ENCODE results near the gene FOXO3. TPM values are rescaled to one million over a fixed set of nuclear protein-coding genes. Genes with fewer than 3 reads are reported as not detected.

FOXO3 gene
- total RNA-seq, 2 experiments from 2014 or later = 19.1 to 19.3 TPM

DNA sequence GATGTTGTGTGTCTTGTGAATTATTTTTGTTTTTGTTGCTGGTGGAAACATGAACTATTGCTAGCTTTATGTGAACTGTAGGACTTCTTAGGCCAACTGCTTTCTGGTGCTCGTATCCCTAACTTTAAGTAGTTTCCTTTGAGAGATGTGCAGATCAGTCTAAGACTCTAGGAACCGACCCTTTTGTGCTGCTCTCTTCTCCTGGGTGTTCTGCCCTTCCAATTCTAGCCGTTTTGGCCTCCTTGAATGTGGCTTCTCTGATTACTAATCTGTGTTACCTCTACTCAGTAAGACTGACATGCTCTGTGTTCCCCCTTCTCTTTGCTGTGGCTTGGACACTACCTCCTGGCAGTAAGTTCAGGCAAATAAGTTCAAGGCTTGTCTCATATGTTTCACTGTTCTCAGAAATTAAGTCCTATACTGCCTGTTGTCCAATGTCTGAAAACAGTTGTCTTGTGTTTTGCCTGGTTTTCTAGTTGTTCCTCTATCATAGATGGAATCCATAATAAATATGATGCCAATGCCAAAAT is 58.0 kb downstream of the FOXO3 start:
- Mint-ChIP-seq H3K27ac (no peak overlapping the region), H3K9me3 (no peaks in the 10 kb centered on the region), H3K4me3 (no peak overlapping the region), H3K27me3 (no peaks in the 10 kb centered on the region), H3K4me1 (peaks cover 26% of the 10 kb centered on the region), H3K36me3 (ENCODE audit: low read depth) (peaks cover 6% of the 10 kb centered on the region)
- CTCF ChIA-PET = no interaction called here
- DNase-seq = no peak
- POLR2A ChIA-PET = no interaction called here

DNA sequence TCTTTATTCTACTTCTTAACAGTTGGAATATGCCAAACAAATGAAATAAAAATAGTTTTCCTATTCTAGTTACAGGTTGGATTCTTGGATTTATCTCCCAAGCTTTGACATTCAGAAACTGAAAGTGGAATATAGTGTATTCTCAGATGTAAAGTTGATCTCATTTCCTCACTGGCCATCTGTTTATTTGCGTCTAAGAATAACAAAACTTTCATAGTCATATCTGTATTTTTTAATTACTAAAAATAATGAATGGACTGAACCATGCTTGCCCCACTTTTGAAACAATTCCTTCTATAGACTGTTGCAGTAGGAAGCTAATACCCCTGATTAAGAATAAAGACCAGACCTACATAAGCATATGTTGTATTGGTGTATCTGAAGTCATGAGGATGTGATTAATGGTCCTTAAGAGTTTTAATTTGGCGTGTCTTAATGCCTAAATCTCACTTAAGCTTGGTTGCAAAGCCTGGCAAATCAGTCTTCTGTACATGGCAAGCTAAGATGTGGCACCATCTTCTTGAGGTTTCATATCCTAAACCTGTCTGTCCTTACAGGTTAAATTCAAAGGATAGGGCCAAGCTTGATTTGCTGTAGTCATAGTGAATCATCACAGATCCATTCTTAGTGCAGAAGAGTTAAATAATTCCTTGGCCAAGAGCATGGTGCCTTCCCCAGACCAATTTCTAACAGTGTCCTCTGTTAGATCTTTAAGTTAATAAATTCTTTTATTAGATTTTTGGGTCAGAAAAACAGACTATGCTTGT is 58.9 kb downstream of the FOXO3 start:
- POLR2A ChIA-PET = no interaction called here
- peaks cover 26% of the 10 kb centered on the region for H3K4me1 Mint-ChIP-seq

DNA sequence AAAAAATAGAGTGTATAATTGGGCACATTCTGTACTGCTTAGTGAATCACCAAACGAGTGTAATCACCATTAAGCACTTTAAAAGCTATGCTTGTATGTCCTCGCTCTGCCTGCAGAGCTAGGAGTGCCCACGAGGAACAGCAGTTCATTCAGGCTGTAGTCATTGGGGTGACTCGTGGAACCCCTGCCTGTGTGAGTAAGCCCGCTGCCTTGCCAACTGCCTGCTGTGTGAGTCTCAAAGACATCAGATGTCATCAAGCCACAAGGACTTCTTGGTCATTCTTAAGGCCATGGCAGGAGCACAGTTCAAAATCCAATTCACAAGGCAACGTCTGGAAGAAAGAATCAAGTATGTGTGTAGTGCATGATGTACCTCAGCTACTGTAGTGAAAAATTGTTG is 60.4 kb downstream of the FOXO3 start:
- Mint-ChIP-seq H3K27ac (no peak overlapping the region), H3K4me1 (peaks cover 26% of the 10 kb centered on the region), H3K9me3 (no peaks in the 10 kb centered on the region), H3K4me3 (no peak overlapping the region), H3K27me3 (no peaks in the 10 kb centered on the region), H3K36me3 (ENCODE audit: low read depth) (peaks cover 6% of the 10 kb centered on the region)
- ChIA-PET POLR2A (interaction anchor here (1.3 kb wide), 1 partner anchor 48 kb away, joined by 3 read pairs; no protein-coding TSS in a partner anchor), CTCF (no interaction called here)
- DNase-seq = no peak

More for the DNA sequence above, 58.9 kb downstream of the FOXO3 start:
- Mint-ChIP-seq H3K27me3 (no peaks in the 10 kb centered on the region), H3K4me3 (no peak overlapping the region), H3K36me3 (ENCODE audit: low read depth) (peaks cover 6% of the 10 kb centered on the region), H3K27ac (no peak overlapping the region), H3K9me3 (no peaks in the 10 kb centered on the region)
- DNase-seq = no peak
- CTCF ChIA-PET = no interaction called here

DNA sequence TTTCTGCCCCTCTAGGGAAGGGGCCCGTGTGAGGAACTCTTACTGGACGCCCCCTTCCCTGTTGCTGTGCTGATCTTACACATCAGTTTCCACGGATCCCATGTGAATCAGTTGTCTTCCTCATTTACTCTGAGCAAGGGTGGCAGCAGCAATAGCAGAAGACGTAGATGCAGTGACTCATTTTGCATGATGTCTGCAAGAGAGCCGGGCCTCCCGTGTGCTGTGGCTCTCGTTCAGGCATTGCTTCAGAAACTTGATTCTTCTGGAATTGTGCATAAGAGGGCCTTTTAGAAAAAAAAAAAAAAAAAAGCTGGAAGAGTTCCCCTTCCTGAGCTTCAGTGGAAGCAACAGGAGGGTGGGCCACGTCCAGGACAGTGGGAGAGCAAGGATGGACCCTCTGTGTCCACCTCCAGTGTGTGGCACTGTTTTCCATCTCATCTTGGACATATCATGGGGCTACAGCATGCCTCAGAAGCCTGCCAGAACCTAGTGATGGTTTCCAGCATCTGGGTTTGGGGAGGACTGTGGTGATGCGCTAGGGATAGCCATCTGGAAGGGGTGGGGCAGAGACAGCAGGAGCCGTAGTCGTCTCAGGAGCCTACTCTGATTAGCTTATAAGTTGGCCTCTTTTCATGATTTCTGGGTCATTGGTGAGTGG is 62.1 kb downstream of the FOXO3 start:
- Mint-ChIP-seq H3K27me3 (no peaks in the 10 kb centered on the region), H3K4me1 (peaks cover 34% of the 10 kb centered on the region), H3K27ac (no peak overlapping the region), H3K36me3 (ENCODE audit: low read depth) (peaks cover 6% of the 10 kb centered on the region), H3K9me3 (no peaks in the 10 kb centered on the region), H3K4me3 (no peak overlapping the region)
- POLR2A ChIA-PET = no interaction called here
- no peak for DNase-seq
- CTCF ChIA-PET = no interaction called here

DNA sequence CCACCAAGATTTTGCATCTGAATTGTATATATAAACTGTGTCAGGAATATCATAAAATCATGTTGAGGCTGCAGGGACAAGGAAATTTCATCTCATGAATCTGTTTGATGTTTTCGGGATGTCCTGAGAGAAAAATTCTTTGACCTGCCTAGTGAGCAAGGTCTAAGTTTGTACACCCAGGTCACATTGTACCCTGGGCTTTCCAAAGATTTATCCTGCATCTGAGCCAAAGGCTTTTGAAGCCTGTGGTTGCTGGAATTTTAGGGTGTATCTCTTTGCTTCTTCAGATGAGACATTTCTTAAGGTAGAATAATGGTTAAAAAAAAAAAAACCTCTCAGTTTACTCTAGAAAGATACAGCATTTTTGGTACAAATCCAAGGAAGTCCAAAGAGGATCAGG is 63.3 kb downstream of the FOXO3 start:
- ChIA-PET POLR2A (interaction anchor here (0.7 kb wide), 1 partner anchor 49 kb away, joined by 4 read pairs; no protein-coding TSS in a partner anchor), CTCF (no interaction called here)
- H3K4me3 Mint-ChIP-seq = no peak overlapping the region

DNA sequence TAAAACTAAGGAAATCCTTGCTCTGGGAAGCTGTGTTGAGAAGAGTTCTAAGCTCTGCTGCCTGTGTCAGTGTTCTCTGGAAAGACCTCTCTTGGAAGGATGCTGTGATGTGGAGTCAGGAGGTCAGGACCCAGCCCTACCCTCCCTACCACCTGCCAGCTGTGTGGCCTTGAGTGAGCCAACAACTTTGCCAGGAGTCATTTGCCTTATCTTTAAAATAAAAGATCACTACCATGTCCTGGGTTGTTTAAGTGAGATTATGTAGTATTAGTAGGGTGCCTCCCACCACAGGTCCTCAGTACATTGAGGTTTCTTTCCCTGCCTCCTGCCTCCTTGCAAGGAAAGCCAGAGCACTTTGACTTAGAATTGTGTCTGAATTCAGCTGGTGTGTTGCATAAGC is 64.9 kb downstream of the FOXO3 start:
- no peak for DNase-seq
- H3K4me3 Mint-ChIP-seq = no peak overlapping the region
- peaks cover 47% of the 10 kb centered on the region for H3K4me1 Mint-ChIP-seq
- CTCF ChIA-PET = no interaction called here
- H3K27me3 Mint-ChIP-seq = no peaks in the 10 kb centered on the region
- peaks cover 6% of the 10 kb centered on the region for H3K36me3 Mint-ChIP-seq (ENCODE audit: low read depth)
- H3K9me3 Mint-ChIP-seq = no peaks in the 10 kb centered on the region
- no peak overlapping the region for H3K27ac Mint-ChIP-seq
- POLR2A ChIA-PET = no interaction called here

More for the DNA sequence above, 63.3 kb downstream of the FOXO3 start:
- Mint-ChIP-seq H3K36me3 (ENCODE audit: low read depth) (peaks cover 6% of the 10 kb centered on the region), H3K9me3 (no peaks in the 10 kb centered on the region), H3K4me1 (peaks cover 38% of the 10 kb centered on the region), H3K27ac (no peak overlapping the region), H3K27me3 (no peaks in the 10 kb centered on the region)
- DNase-seq = no peak

DNA sequence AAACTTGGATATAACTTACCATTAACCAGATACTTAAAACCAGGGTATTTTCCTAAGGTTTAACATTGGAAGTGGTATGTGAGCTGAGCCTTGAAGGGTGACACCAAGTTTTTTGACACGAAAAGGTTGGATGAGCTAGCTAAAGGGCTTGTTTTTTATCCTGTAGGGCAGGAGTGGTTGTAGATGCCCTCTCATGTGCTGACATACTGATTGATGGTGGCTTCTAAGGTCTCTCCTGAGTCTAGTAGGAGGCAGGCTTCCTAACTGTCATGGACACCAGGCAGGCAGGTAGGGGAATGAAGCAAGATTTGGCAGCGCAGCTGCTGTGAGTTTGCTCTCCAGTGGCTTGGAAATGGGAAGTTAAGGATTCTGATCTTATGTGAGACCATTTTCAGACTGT is 66.1 kb downstream of the FOXO3 start:
- Mint-ChIP-seq H3K4me1 (peaks cover 52% of the 10 kb centered on the region), H3K36me3 (ENCODE audit: low read depth) (no peaks in the 10 kb centered on the region), H3K9me3 (no peaks in the 10 kb centered on the region), H3K27me3 (no peaks in the 10 kb centered on the region), H3K4me3 (no peak overlapping the region), H3K27ac (no peak overlapping the region)
- CTCF ChIA-PET = interaction anchor here (1.5 kb wide), 1 partner anchor 84 kb away, joined by 3 read pairs; no protein-coding TSS in a partner anchor
- no peak for DNase-seq
- POLR2A ChIA-PET = interaction anchor here (0.6 kb wide), 1 partner anchor 448 kb away, joined by 4 read pairs; no protein-coding TSS in a partner anchor

DNA sequence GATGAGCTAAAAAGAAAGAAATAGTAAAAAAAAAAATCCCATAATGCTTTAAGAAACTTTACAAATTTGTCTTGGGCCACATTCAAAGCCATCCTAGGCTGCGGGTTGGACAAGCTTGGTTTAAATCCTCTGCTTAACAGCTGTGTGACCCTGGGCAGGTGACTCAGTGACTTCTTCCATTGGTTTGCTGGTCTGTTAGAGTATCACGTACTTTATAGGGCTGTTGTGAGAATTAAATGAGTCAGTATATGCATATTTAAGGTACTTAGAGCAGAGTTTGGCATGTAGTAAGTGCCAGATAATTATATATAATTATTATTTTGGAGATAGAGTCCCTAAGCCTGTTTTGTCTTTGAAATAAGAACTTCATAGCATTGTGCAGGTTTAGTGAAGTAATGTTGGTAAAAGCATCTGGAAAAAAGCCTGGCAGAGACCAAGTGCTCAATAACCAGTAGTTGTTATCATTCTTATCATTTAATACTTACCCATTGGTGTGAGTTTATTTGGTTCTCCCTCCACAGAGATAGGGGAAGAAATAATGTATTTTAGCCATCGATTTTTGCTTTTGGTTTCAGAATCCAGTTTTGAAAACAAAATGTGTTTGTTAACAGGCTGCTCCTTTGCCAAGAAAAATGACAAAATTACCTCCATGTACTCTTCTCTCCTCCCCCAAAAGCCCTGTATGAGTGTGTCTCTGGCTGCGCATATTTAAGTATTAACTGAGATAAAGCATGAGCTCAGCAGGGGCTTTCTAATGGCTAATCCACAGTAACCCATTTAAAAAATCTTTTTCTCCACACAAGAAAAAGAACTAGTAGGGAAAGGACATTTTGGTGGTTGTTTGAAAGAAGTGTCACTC is 67.2 kb downstream of the FOXO3 start:
- DNase-seq = no peak
- H3K4me3 Mint-ChIP-seq = no peak overlapping the region
- CTCF ChIA-PET = interaction anchor here (1.5 kb wide), 1 partner anchor 86 kb away, joined by 3 read pairs; no protein-coding TSS in a partner anchor

DNA sequence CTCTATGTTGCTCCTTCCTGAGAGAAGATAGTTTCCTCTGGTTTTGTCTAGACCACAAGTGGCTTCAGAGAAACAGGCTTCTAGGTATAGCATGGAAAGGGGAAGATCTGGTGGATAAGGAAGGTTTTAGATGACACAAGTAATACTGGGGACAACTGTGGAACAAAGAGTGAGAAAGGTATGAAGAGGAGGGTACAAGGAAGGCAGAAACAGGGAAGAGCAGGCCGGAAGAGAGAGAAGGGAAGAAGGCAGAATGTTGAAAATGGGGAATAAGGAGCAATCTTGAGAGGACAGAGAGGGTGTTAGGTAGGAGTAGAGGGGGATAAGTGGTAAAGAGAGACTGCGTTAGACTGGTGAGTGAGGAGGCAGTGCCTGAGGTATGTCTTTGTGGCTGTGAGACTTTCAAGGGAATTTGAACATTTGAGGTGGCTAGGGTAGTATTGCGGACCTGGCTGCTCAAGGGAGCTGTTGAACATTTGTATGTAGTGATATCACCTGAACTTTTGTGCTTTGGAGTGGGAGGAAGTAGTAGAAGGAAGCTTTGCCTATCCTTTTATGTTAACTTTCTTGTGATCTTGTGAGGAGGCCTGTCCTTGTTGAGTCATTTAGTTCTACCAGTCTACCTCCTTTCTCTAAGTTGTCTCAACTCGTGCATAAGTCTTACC is 69.5 kb downstream of the FOXO3 start:
- CTCF ChIA-PET = interaction anchor here (1.6 kb wide), 1 partner anchor 88 kb away, joined by 3 read pairs; no protein-coding TSS in a partner anchor
- Mint-ChIP-seq H3K4me3 (no peak overlapping the region), H3K36me3 (ENCODE audit: low read depth) (no peaks in the 10 kb centered on the region), H3K4me1 (peaks cover 52% of the 10 kb centered on the region), H3K9me3 (no peaks in the 10 kb centered on the region), H3K27ac (peak overlapping the region; percentile 41), H3K27me3 (no peaks in the 10 kb centered on the region)
- DNase-seq = no peak
- POLR2A ChIA-PET = interaction anchor here (0.7 to 0.8 kb wide), 2 partner anchors 64 to 65 kb away, joined by 3 read pairs; no protein-coding TSS in a partner anchor

More for the DNA sequence above, 67.2 kb downstream of the FOXO3 start:
- peaks cover 52% of the 10 kb centered on the region for H3K4me1 Mint-ChIP-seq
- H3K27ac Mint-ChIP-seq = no peak overlapping the region
- POLR2A ChIA-PET = no interaction called here
- no peaks in the 10 kb centered on the region for H3K9me3 Mint-ChIP-seq
- H3K27me3 Mint-ChIP-seq = no peaks in the 10 kb centered on the region
- H3K36me3 Mint-ChIP-seq (ENCODE audit: low read depth) = no peaks in the 10 kb centered on the region

DNA sequence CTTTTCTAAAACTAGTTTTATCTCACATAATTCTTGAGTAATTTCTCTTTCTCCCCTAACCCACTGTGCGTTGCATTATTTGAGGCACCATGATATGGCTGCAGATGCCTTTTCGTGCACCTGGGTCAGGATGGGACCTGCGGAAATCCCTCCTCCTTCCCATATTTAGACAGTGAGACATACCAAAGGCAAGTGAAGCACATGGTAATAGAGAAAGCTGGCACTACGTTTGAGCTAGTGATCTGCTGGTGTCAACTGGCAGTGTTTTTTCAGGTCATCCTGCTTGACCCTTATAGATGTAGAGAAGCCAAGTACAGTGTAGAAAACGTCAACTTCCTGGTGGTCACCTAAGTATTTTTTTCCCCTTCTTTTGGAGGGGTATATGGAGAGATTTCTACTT is 71.7 kb downstream of the FOXO3 start:
- H3K4me3 Mint-ChIP-seq = no peak overlapping the region
- CTCF ChIA-PET = no interaction called here

DNA sequence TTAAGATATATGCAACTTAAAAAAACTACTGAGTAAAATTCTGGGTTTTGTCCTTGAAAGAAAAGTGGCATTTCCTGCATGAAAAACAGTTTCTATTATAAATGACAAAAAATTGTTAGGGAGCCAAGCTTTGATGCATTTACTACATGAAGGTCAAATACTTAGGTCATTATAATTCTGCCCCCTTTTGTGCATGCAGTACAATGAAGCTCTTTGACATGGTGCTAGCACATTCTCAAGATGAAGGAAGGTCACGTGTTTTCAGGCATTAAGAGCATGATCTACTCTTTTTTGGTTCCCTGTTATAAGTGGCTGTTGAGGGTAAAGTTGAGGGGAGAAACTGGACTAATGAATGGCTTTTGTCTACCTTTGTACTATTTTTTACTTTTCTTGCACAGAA is 72.7 kb downstream of the FOXO3 start:
- ChIA-PET CTCF (interaction anchor here (0.8 kb wide), 1 partner anchor 11 kb away, joined by 4 read pairs; no protein-coding TSS in a partner anchor), POLR2A (no interaction called here)
- Mint-ChIP-seq H3K4me3 (no peak overlapping the region), H3K27me3 (no peaks in the 10 kb centered on the region), H3K36me3 (ENCODE audit: low read depth) (no peaks in the 10 kb centered on the region), H3K4me1 (peaks cover 49% of the 10 kb centered on the region), H3K9me3 (no peaks in the 10 kb centered on the region), H3K27ac (no peak overlapping the region)
- no peak for DNase-seq

More for the DNA sequence above, 71.7 kb downstream of the FOXO3 start:
- Mint-ChIP-seq H3K36me3 (ENCODE audit: low read depth) (no peaks in the 10 kb centered on the region), H3K4me1 (peaks cover 58% of the 10 kb centered on the region), H3K9me3 (no peaks in the 10 kb centered on the region), H3K27me3 (no peaks in the 10 kb centered on the region), H3K27ac (no peak overlapping the region)
- POLR2A ChIA-PET = no interaction called here
- no peak for DNase-seq

DNA sequence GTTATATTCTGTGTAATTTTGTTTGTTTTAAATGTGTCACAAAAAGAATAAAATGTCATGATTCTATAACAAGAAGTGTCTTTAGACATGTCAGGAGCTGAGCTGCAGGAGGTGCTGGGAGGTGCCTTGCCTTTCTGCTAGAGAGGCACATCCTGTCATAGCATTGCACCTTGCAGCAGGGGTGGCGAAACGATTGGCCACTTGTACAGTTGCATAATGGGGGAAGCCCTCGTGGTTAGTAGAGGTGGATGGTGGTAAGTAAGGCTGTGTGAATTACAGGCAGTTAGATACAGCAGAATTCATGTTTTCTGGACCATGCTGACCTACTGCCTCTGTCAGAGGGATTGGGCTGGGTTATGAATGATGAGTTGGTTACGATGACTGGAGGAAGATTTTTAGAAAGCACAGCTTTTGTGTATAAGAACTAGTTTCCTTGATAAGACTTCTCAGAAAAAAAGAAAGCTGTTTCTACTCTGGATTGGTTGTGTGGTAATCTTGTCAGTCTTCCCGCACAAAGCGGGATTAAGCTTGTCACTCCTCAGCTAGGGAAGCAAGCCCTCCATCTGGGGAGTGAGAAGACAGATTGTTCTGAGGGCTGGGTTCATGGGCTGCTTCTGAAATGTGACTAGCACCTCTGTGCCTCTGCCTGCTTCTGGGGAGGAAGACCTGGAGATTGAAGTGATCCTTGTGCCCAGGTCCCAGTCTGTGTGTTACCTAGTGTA is 74.9 kb downstream of the FOXO3 start:
- Mint-ChIP-seq H3K36me3 (ENCODE audit: low read depth) (peaks cover 2% of the 10 kb centered on the region), H3K9me3 (no peaks in the 10 kb centered on the region), H3K4me3 (no peak overlapping the region), H3K27me3 (no peaks in the 10 kb centered on the region), H3K27ac (no peak overlapping the region), H3K4me1 (peaks cover 34% of the 10 kb centered on the region)
- DNase-seq = peak; percentile 46
- CTCF ChIA-PET = no interaction called here
- POLR2A ChIA-PET = no interaction called here

Data from activated CD4-positive, alpha-beta memory T cell treated with anti-CD3 and anti-CD28 coated beads, Interleukin-2, amount 10 ng/mL, durations not matched to agents 7 days and 5 days (primary cell).